ENCODE measurements around the gene CARD19. TPM values are rescaled to one million over a fixed set of nuclear protein-coding genes. Genes with fewer than 3 reads are reported as not detected.
"Not testable (repeated sequence)": the region's sequence is repeated elsewhere in the genome, so short reads cannot be mapped to it uniquely, and the experiment has no call there.

CARD19 gene
- total RNA-seq, 1 donor: 221 TPM

DNA sequence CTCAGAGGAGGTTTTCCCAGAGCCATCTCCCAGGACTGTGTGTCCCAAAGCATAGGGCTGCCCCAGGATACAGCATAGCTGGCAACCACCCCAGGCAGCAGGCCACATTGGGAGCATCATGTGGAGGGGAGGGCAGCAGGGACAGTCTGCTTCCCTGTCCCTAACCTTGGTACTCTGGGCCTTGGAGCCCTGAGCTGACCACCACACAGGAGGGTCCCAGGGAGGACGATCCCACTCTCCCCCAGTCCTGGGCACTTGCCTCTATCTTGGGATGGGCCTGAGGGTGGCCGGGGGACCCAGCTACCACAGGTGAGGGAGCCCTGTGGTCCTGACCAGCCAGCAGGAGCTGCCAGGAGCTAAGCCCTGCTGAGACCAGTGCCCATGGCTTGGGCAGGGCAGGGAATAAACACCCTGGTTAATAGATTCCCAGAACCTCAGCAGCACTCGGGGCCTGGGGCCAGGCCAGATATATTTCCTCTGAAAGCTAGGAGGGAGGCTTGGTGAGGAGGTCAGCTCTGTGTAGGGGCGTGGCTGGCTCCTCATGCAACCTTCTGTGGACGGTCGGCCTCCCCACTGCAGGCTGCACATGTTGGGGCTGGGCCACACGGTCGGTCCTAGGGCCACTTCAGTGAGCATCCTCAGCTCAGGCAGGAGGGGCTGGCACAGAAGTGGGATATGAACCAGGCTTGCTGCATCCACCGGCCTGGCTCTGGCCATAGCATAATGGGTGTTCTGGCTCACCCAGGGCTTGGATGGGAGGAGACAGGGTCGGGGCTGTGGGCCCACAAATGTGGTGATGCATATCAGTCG, 33.9 kb downstream of the CARD19 start:
- no peak for DNase-seq (ENCODE audit: low read depth in 2 of 3, low spot score in 2 of 3)

DNA sequence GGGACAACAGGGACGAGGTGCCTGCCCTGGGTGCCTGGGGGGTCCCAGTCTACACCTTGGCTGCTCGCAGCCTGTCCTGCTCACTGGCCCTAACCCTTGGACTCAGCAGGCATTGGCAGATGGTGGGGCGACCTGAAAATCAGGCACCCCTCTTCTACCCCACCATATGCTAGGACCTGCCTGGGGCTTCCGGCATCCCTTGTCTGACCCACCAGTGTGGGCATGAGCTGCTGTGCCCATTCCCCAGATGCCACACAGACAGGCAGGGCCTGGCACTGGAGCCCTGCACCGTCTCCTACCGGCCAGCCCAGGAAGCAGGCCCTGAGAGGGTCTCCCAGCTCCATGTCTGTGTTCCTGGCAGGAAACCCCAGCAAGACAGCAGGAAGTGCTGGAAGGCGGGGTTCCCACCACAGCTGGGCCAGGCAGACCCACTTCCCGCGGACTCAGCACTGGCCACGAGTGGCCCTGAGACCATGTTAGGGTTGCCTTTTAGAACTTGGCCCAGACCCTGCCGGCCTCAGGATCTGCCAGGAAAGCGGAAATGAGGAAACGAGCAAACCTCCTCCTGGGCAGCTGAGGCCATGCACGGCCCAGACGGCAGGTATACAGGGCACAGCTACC, 35.0 kb downstream of the CARD19 start:
- no peak for DNase-seq (ENCODE audit: low read depth in 2 of 3, low spot score in 2 of 3)

DNA sequence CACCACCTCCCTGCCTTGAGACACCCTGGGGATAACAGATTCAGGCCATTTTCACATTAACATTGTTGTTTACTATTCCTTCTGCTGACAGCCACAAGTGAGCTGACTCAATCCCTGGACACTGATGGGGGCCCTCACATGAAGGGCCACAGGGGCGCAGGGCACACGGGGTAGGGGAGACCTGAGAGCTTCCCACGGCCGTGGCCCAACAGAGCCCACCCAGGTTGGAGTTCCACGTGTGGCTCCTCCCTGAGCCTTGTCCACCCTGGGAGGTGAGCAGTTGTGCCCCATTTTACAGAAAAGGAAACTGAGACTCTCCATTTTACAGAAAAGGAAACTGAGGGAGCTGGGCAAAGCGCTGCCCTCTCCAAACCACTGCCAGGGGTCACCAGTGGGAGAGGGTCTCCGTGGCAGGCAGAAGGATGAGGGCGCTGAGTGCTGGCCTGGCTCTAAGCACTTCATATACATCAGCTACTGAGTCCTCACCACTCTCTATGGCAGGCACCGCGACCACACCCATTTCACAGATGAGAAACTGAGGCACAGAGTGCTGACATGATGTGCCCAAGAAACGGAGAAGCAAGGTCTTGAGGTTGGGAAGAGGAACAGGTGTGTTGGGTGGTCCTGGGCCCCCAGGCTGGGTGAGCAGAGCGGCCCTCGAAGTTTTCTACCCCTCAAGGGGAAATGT, 35.7 kb downstream of the CARD19 start:
- DNase-seq (ENCODE audit: low read depth in 2 of 3, low spot score in 2 of 3): no peak

DNA sequence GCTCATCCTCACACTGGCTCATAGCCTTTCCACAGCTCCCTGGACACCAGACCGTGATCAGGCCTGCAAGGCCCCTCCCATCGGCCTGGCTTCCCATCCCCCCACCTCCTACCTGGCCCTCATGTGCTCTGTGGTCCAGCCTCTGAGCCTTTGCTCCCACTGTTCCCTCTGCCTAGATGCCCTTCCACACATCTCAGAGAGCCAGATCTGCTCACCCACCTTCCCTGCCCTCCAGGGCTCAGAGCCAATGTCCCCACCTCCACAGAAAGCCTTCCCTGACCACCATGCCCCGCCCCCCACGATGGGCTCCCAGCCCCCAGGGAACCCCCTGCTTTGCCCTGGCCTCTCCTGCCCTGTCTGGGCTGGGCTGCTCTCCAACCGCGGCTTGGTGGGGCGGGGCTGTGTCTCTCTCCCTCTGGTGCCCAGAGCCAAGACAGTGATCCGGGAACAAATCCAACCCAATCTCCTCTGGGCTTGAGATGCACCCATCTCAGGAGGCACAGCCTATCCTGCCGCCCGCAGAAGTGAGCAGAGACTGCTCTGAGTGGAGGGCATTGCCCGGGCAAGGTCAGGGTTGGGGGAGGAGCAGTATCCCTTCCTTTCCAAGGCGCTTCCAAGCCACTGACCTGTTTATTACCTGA, 36.4 kb downstream of the CARD19 start:
- no peak for DNase-seq (ENCODE audit: low read depth in 2 of 3, low spot score in 2 of 3)

DNA sequence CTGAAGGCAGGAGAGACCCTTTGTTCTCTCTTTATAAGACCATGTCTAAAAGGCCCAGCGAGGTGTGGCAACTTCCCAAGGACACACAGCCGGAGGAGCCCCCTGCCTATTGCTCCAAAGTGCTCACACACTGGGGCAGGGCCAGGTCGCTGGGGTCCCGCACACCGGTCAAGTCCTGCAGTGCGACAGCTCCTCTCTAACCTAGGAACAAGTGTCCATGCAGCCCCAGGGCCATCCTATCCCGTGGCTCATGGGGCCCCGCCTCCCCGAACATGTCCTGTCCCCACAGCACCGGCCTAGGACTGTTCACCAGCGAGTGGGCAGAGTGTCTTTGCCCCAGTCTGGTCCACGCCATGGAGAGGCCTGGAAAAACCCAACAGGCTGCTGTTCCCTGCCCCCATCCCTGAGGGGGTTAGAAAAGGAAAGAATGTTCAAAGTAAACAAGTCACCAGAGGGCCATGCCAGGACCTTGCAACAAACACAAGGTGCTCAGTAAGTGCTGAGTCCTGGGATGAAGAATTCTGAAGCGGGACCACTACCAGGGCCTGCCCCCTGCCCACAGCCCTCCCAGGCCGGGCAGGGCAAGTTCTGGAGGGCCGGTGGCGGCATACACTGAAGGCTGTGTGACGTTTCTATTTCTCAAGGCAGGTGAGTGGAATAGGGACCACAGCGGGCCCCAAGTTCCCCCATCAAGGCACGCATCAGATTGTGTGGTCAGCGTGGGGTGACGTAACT, 37.1 kb downstream of the CARD19 start:
- DNase-seq (ENCODE audit: low read depth in 2 of 3, low spot score in 2 of 3): peak in 2 of 3 donors; percentile 66 to 77

DNA sequence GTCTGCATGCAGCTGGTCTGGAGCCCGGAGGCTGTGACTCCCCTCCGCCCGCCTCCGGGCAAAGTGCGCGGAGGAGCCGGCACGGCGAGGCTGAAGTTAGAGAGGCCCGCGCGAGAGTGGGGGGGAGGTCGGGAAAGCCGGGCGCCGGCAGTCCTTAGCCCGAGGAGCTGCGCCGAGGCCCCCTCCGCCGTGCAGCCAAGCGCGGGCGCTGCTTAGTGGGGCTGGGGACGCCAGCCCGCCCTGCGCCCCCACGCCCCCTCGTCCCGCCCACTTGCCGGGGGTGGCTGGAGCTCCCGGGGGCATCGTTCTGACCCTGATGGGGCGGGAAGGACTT, 37.6 kb downstream of the CARD19 start:
- DNase-seq (ENCODE audit: low read depth in 2 of 3, low spot score in 2 of 3): no peak

DNA sequence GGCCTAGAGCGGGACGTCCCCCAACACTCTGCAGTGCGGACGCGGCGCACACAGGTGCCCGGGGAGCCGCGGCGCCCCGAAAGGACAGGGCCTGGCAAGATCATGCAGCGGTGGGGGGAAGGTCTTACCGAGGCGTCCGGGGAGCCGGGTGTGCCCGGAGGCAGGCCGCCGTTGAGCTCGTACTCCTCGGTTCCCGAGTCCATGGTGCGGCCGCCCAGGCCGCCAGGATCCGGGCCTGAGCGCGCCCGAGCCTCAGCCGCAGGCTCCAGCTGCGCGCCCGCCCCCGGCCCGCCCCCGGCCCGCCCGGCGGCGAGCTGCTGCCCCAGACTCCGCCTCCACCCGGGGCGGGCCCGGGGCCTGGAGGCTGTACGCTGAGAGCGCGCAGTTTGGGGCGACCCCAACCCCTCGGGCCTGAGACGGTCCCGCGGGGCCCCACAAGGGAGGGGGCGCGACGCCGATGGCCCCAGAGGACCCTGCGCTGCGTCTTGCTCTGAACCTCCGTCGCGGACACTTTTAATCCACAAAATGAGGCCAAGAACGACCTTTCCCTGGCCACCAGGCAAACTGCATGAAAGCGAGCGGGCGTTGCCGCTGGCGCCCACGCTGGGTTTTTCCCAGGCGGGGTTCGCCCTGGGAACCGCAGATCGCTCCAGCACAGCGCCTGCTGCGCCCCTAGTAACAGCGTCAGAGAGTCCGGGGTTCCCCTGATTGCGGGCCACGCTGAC, 38.2 kb downstream of the CARD19 start, which contains the start of gene NINJ1:
NINJ1 (minus strand) TSS at position 237 of the 725 bp plus-strand sequence; CDS start at position 203, 34 bp downstream.
- peak in 2 of 3 donors; percentile 86 for DNase-seq (ENCODE audit: low read depth in 2 of 3, low spot score in 2 of 3)

DNA sequence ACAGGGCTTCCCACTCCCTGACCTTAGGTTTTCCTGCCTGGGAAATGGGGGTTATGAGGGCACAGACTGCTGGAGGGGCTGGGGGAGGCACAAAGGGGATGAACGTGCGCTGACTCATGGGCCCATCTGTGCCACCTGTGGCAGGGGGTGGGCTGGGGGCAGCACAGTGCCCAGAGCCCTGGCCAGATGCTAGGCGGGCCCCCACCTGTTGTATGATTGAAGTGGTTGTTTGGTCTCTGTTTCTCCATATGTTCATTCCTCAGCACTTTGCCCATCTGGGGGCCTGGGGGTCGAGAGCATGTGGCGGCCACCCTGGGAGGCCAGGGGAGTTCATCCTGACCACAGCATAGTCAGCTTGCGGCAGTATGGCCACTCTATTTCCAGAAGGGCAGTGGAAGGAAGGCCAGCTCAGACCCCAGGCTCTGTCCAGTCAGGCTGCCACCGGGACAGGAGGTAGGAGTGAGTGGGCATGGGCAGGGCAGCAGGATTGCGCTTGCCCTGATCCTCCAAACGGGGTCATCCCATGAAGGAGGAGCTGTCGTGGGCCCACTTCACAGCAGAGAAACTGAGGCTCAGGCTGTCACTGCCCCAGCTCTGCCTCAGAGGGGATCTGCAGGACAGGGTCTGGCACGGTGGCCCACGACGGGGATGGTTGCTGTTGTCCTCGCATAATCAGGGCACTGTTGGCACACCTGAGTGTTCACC, 38.9 kb downstream of the CARD19 start:
- peak in 1 of 3 donors; percentile 92 for DNase-seq (ENCODE audit: low read depth in 2 of 3, low spot score in 2 of 3)

DNA sequence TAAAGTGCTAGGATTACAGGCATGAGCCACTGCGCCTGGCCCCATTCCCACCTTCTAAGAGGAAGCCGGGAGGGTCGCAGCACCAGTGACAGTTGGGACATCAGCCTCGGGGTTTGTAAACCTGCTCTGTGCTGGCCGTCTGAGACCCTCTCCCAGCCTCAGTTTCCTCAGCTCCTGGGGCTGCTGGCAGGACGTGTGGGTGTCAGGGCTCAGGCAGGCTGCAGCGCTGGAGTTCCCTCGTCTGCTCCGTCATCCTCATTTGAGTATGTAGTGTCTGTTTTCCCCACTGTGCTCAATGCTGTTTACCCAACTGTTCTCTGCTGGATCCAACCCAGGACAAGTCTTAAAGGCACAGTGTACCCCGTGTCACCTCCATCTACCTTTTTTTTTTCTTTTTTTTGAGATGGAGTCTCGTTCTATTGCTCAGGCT, 40.0 kb downstream of the CARD19 start:
- DNase-seq (ENCODE audit: low read depth in 2 of 3, low spot score in 2 of 3): no peak

DNA sequence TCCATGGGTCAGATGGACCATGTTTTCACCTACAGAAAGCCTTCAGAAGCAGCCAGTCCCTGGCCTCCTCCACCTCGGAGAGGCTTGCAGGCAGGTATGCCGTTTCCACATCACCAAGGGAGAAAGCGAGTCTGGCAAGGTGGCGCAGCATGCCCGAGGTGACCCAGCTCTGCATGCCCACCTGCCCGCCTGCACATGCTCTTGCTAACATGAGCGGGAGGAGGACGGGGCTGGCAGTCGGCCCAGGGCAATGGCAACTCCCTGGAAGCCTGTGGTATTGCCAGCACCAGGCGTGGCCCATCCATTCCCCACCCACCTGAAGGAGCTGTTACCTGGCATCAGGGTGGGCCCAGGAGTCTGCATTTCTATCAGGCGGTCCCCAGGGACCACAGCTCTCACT, 41.3 kb downstream of the CARD19 start:
- no peak for DNase-seq (ENCODE audit: low read depth in 2 of 3, low spot score in 2 of 3)

DNA sequence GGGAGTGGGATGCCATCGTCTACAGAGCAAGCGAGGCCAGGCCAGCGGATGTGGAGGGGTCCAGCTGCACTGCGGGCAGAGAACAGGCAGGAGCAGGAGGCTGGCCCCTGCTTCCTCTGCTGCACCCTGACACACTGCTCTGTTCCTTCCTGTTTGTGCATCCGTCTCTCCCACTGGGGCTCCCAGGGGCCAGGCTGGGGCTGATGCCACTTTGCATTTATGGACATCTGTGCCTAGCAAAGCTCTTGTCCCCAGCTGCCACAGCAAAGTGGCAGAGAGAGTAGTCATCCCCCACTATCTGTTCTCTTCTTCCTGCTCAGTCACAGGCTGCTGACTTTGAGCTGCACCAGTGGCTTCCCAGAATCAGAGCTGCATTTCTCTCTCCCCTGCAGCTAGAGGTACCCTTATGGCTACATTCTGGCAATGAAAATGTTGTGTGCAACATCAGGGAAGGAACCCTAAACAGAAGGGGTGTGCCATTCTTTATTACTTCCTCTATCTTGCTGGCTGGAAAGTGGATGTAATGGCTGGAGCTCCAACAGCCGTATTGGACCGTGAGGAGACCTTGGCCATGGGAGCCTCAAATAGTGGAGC, 42.3 kb downstream of the CARD19 start:
- no peak for DNase-seq (ENCODE audit: low read depth in 2 of 3, low spot score in 2 of 3)

DNA sequence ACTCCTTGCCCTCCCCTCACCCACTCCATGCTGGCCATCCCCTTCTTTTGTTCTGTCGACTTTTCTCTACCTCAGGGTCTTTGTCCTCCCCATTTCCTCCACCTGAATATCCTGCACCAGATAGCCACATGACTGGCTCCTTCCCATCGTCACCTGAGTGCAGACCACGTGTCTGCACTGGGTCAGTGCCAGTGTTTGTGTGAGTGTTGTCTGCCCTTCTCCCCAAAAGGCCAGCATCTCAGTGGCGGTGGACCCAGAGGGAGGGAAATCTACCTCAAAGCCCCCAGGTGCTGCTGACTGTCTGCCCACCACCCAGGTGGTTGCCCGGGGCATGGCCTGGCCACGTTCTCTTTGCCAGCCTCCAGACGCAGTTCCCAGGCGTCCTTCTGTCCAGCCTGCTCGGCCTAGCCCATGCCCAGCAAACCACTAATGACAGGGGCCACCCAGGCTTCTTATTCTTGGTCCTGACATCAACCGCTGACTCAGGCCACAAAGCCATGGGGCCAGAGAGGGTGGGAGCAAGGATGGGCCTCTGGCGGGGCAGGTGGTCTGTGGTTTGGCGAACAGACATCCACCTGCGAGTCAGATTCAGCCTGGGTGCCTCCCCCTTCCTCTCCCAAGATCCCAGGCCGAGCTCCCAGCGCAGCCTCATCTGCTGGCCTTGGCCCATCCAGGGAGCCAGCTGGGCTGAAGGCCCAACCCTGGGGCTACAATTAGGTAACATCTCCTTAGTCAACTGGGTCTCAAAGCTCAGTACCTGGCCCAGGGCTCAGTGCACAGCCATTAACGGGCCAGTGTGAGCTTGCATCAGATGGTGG, 43.6 kb downstream of the CARD19 start:
- no peak for DNase-seq (ENCODE audit: low read depth in 2 of 3, low spot score in 2 of 3)

DNA sequence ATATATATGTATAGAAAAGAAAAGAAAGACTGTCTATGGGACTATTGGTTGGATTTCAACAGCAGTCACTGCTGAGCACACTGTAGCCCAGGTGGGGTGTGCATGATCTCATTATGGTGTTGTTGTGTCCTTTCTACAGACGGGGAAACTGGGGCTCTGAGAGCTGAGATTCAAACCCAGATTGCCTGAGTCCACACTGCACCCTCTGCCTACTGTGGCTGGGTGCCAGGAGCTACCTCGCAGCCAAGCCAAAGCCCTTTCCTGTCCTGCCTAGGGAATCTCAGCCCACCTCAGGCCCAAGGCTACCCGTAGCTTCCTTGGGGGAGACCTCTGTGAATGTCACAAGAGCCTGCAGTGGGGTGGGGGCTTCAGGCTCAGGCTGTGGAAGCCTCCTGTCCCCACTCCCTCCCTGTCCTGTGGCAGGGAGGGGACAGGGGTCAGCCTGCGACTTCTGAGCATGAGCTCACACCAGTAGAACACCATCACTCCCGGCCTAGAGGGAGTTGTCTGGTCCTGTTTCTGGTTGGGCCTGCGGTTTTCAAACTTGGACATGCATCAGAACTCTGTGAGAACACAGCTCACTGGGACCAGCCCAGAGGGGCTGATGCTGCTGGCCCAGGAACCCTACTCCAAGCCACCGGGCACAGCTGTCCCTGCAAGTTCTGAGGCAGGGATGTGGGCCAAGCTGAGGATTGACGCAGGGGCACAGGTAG, 45.9 kb downstream of the CARD19 start:
- no peak for DNase-seq (ENCODE audit: low read depth in 2 of 3, low spot score in 2 of 3)

DNA sequence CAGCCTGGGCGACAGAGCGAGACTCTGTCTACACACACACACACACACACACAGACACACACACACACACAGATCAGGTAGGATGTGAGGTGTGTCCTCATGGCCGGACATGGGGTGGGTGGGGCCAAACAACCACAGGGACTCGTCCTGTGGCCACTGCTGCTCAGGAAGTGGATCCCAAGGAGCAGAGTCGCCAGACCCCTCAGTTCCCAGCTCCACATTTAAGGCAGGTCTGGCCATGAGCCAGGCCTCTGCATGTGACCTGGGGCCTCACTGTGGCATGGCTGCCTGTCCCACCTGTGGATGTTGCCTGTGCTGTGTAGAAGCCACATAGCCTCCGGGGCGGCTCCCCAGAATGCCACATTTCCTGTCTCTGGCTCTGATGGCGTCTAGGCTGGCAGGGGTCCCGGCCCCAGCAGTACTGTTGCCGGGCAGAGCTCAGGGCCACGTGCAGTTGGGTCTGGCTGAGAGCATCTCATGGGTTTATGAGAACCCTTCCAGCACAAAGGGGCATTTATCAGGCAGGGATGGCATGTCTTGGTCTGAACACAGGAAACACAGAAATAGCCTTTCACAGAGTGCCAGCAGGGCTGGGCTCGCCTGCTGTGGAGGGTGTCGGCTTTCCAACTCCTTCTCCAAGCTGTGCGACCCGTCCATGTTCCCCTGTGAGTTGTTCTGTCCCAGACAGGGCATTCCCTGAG, 48.0 kb downstream of the CARD19 start:
- peak; percentile 47 to 92 (median 83) for DNase-seq (ENCODE audit: low read depth in 2 of 3, low spot score in 2 of 3)

DNA sequence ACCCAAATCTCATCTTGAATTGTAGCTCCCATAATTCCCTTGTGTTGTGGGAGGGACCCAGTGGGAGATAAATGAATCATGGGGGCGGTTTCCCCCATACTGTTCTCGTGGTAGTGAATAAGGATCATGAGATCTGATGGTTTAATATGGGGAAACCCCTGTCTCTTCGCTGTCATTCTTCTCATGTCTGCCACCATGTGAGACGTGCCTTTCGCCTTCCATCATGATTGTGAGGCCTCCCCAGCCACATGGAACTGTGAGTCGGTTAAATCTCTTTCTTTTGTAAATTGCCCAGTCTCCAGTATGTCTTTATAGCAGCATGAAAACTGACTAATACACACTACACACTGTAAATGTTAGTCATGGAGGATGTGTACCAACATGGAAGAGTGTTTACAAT, 50.7 kb downstream of the CARD19 start:
- DNase-seq (ENCODE audit: low read depth in 2 of 3, low spot score in 2 of 3): not testable (repeated sequence)

DNA sequence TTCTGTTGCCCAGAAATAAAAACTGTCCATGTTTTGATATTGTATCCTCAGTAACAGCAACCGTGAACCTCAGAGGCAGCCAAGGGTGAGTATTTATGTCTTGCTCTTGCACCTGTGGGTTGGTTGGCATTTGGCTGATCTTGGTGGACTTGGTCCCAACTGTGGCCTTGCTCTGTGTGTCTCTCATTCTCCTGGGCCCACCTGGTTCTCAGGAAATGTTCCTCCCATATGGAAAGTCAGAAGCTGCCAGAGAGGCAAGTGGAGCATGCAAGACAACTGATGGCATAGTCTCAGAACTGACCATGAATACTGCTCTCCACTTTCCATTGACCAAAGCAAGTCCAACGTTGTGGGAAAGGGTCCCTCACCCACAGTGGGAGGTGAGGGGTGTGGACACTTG, 51.6 kb downstream of the CARD19 start:
- no peak for DNase-seq (ENCODE audit: low read depth in 2 of 3, low spot score in 2 of 3)

DNA sequence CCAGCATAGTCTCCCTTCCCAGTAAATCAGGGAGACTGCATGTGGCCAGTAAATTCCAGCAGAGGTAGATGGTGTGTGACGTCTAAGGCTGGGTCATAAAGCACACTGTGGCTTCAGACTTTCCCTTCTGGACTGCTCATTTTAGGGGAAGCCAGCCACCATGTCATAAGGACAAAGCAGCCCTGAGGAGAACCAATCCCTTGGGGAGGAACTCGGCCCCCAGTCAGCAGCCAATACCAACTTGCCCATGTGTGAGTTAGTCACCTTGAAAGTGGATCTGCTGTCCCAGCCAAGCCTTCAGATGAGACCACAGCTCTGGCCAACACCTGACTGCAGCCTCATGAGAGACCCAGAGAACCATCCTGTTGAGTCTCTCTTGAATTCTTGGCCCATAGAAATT, 52.7 kb downstream of the CARD19 start:
- DNase-seq (ENCODE audit: low read depth in 2 of 3, low spot score in 2 of 3): no peak
